Glutamatergic neuron (in vitro differentiated cells): ENCODE measurements around the gene SLC5A10. TPM values are rescaled to one million over a fixed set of nuclear protein-coding genes. Genes with fewer than 3 reads are reported as not detected.

Source experiments
- DNase-seq: peaks from one replicate; pipeline ENCODE4 v3.0.0; 2022
- H3K27ac Mint-ChIP-seq: one replicate; pipeline ENCODE4 v1.8.0; 2020; ENCODE audit warnings: mild to moderate bottlenecking, mixed read lengths, inconsistent platforms; ENCODE audit not compliant: unreplicated experiment
- H3K27me3 Mint-ChIP-seq: one replicate; pipeline ENCODE4 v1.8.0; 2020; ENCODE audit warnings: mild to moderate bottlenecking, moderate library complexity, mixed read lengths, inconsistent platforms; ENCODE audit not compliant: unreplicated experiment
- H3K36me3 Mint-ChIP-seq: one replicate; pipeline ENCODE4 v1.8.0; 2020; ENCODE audit warnings: mild to moderate bottlenecking, mixed read lengths, inconsistent platforms; ENCODE audit not compliant: unreplicated experiment
- H3K4me1 Mint-ChIP-seq: one replicate; pipeline ENCODE4 v1.8.0; 2020; ENCODE audit warnings: mild to moderate bottlenecking, low read depth, mixed read lengths, inconsistent platforms; ENCODE audit not compliant: unreplicated experiment
- H3K4me3 Mint-ChIP-seq: one replicate; pipeline ENCODE4 v1.8.0; 2020; ENCODE audit warnings: mild to moderate bottlenecking, mixed read lengths, inconsistent platforms; ENCODE audit not compliant: unreplicated experiment
- H3K9me3 Mint-ChIP-seq: one replicate; pipeline ENCODE4 v1.8.0; 2020; ENCODE audit warnings: mild to moderate bottlenecking, moderate library complexity, mixed read lengths, inconsistent platforms; ENCODE audit not compliant: unreplicated experiment
- total RNA-seq: library from RNA; stranded (reverse); fragmentation: NEBNext Ultra II Directional; extraction: Animal tissue kit (Norgen Biotek cat#: 25700); gene quantifications from one replicate; pipeline ENCODE4 v1.2.1, GENCODE V29; 2021; ENCODE audit not compliant: unreplicated experiment
- TF ChIP-seq, protein P1 (sequence below): fragments of 200-600 bp; sonication (generic); IDR thresholded peaks from one replicate; pipeline ENCODE4 v1.5.0; 2021; ENCODE audit not compliant: partially characterized antibody, unreplicated experiment

Gene SLC5A10
- total RNA-seq, 1 donor from 2014 or later = not detected

DNA sequence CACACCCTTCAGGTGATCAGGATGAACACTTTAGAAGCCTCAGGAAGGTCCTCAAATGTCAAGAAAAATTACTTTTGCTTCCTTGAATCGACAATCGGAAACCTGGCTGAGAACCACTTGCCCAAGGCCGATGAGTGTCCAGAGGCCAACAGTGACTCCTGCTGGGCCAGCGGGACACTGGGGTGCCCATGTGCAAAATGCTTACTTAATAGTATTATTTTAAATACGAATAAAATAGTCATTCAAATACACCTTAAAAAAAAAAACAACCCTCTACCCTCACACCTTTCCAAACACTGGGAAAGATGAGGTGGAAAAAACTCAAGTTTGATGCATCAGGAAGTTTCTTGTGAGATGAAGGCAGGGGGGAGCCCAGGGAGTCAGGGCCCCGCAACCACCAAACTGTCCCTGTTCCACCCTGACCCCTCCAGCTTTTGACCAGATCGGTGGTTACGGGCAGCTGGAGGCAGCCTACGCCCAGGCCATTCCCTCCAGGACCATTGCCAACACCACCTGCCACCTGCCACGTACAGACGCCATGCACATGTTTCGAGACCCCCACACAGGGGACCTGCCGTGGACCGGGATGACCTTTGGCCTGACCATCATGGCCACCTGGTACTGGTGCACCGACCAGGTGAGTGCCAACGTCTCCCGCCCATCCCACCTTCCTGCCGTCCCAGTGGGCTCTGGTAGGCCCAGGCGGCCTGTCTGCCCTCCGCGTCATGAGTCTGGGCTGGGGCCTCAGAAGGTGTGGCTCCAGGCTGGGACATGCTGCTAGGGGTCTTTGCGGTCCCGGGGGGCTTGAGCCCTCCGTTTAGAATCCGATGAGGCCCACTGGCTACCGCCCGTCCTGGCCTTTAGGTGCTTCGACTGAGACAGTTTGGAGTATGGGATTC lies 18.9 kb downstream of the SLC5A10 start:
- TF ChIP-seq, protein P1, sequence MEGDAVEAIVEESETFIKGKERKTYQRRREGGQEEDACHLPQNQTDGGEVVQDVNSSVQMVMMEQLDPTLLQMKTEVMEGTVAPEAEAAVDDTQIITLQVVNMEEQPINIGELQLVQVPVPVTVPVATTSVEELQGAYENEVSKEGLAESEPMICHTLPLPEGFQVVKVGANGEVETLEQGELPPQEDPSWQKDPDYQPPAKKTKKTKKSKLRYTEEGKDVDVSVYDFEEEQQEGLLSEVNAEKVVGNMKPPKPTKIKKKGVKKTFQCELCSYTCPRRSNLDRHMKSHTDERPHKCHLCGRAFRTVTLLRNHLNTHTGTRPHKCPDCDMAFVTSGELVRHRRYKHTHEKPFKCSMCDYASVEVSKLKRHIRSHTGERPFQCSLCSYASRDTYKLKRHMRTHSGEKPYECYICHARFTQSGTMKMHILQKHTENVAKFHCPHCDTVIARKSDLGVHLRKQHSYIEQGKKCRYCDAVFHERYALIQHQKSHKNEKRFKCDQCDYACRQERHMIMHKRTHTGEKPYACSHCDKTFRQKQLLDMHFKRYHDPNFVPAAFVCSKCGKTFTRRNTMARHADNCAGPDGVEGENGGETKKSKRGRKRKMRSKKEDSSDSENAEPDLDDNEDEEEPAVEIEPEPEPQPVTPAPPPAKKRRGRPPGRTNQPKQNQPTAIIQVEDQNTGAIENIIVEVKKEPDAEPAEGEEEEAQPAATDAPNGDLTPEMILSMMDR = no peak
- Mint-ChIP-seq H3K27ac (no peak overlapping the region), H3K27me3 (no peaks in the 10 kb centered on the region), H3K36me3 (no peaks in the 10 kb centered on the region), H3K4me3 (no peak overlapping the region), H3K9me3 (peaks cover 3% of the 10 kb centered on the region), H3K4me1 (peaks cover 6% of the 10 kb centered on the region)
- DNase-seq = peak; percentile 7

DNA sequence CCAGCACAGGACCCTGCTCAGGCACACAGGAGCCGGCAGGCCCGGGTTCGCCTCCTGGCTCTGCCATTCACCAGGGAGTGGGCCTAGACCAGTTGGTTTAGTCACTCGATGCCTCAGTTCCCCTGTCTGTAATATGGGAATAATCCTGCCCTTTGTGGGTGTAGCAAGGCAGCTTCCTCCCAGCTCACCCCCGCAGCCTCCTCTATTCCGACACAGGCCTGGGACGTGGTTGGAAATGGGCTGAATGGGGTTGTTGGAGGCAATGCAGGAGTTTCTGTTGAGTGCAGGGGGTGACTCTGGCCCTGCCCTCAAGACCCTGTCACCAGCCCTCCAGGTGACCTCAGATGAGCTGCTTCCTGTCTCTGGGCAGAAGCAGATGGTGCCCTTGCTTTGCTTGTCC lies 19.8 kb downstream of the SLC5A10 start:
- Mint-ChIP-seq H3K36me3 (no peaks in the 10 kb centered on the region), H3K27me3 (no peaks in the 10 kb centered on the region), H3K9me3 (peaks cover 3% of the 10 kb centered on the region), H3K27ac (no peak overlapping the region), H3K4me1 (peaks cover 6% of the 10 kb centered on the region), H3K4me3 (no peak overlapping the region)
- TF ChIP-seq, protein P1 = no peak
- no peak for DNase-seq

DNA sequence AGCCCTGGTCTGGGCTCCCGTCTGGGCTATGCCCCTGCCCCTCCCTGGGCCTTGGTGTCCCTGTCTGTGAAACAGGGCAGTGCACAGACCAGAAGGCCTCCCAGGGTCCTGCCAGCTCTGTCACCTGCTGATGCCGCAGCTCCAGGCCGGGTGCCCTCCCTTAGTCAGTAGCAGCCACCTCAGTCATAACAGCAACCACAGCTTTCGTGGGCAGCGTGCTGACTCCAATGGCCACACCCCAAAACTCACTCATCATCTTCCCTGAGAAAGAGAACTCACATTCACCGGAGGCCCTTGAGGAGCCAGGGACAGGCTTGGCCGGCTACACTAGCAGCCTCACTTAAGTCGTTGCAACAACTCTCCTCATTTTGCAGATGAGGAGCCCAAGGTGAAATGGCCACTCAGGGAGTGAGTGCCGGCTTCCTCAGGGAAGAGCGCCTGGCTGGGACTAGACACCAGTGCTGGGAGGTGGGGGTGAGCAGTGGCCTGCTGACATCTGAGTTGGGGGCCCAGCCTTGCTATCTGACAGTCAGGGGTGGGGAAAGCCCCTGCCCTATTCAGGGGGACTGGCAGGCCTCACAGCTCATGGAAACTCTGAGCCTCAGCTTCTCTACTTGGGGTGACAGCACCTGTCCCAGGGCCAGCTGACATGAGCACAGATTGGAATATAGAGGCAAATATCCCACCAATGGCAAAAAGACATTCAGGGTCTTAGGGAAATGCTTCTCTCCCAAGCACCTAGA lies 22.6 kb downstream of the SLC5A10 start:
- no peak overlapping the region for H3K4me3 Mint-ChIP-seq
- H3K4me1 Mint-ChIP-seq = peaks cover 4% of the 10 kb centered on the region
- no peaks in the 10 kb centered on the region for H3K27me3 Mint-ChIP-seq
- no peak overlapping the region for H3K27ac Mint-ChIP-seq
- DNase-seq = no peak
- peaks cover 3% of the 10 kb centered on the region for H3K9me3 Mint-ChIP-seq
- H3K36me3 Mint-ChIP-seq = no peaks in the 10 kb centered on the region
- TF ChIP-seq, protein P1 = no peak

GRCh38 chr17:18975597-18975996 lies 23.6 kb downstream of the SLC5A10 start:
- no peaks in the 10 kb centered on the region for H3K36me3 Mint-ChIP-seq
- DNase-seq = no peak
- no peaks in the 10 kb centered on the region for H3K27me3 Mint-ChIP-seq
- H3K4me1 Mint-ChIP-seq = no peaks in the 10 kb centered on the region
- H3K27ac Mint-ChIP-seq = no peak overlapping the region
- TF ChIP-seq, protein P1 = no peak
- H3K4me3 Mint-ChIP-seq = no peak overlapping the region
- H3K9me3 Mint-ChIP-seq = peaks cover 1% of the 10 kb centered on the region
